ENCODE measurements around the gene NDUFAF2.

- TF ChIP-seq, protein P1, sequence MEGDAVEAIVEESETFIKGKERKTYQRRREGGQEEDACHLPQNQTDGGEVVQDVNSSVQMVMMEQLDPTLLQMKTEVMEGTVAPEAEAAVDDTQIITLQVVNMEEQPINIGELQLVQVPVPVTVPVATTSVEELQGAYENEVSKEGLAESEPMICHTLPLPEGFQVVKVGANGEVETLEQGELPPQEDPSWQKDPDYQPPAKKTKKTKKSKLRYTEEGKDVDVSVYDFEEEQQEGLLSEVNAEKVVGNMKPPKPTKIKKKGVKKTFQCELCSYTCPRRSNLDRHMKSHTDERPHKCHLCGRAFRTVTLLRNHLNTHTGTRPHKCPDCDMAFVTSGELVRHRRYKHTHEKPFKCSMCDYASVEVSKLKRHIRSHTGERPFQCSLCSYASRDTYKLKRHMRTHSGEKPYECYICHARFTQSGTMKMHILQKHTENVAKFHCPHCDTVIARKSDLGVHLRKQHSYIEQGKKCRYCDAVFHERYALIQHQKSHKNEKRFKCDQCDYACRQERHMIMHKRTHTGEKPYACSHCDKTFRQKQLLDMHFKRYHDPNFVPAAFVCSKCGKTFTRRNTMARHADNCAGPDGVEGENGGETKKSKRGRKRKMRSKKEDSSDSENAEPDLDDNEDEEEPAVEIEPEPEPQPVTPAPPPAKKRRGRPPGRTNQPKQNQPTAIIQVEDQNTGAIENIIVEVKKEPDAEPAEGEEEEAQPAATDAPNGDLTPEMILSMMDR (conservative IDR thresholded peaks at IDR 0.05; ENCODE audit: low read depth in 2 of 2) = no peak
- TF ChIP-seq ZNF114 (CRISPR knock-in tag; IDR thresholded peaks at IDR 0.05) = no peak
These were observed 239.7 kb downstream of the NDUFAF2 start for GRCh38 chr5:61184708-61185107.

All from GM23338 (cell line).